Transverse colon (tissue), 4 donors: Measurements from ENCODE around the gene CALHM1. TPM values are rescaled to one million over a fixed set of nuclear protein-coding genes. Genes with fewer than 3 reads are reported as not detected.
A peak's percentile ranks its signal among the peaks of the same experiment; 100 is the strongest.

Source experiments
- DNase-seq: peaks from one replicate; pipeline ENCODE4 v3.0.0-alpha.2; 2019
- H3K27ac ChIP-seq, 4 donors: fragments of 200-600 bp; sonication (generic); 2 replicates each; pipeline ENCODE4 v1.5.1; 2016 to 2018; ENCODE audit warnings: inconsistent platforms in 4 of 4
- H3K27me3 ChIP-seq: fragments of 200-600 bp; sonication (generic); 2 replicates; pipeline ENCODE4 v1.5.1; 2017; ENCODE audit warnings: inconsistent platforms
- H3K36me3 ChIP-seq, 4 donors: fragments of 200-600 bp; sonication (generic); 2 replicates each; pipeline ENCODE4 v1.5.1; 2017 to 2019; ENCODE audit warnings: inconsistent platforms in 4 of 4
- H3K4me1 ChIP-seq, 4 donors: fragments of 200-600 bp; sonication (generic); 2 replicates each; pipeline ENCODE4 v1.5.1; 2017 to 2020; ENCODE audit warnings: inconsistent platforms in 4 of 4
- H3K4me3 ChIP-seq, 4 donors: fragments of 200-600 bp; sonication (generic); 1 replicate in 1 of 4; 2 replicates in 3 of 4; pipeline versions ENCODE4 v1.5.1 to v1.6.1; 2017 to 2019; ENCODE audit warnings: inconsistent platforms in 4 of 4
- H3K9me3 ChIP-seq, 2 donors: fragments of 200-600 bp; sonication (generic); 2 replicates each; pipeline ENCODE4 v1.5.1; 2017 to 2019; ENCODE audit warnings: inconsistent platforms in 2 of 2
- CTCF ChIP-seq, 5 experiments: fragments of 200-600 bp in 3 of 5; fragments of 450-650 bp in 2 of 5; sonication (generic) in 3 of 5; IDR thresholded peaks; 1 replicate in 2 of 5; 2 replicates in 3 of 5; pipeline ENCODE4 v1.5.1; 2016 to 2017; ENCODE audit warnings: antibody characterized with exemption in 5 of 5, inconsistent platforms in 3 of 5, mild to moderate bottlenecking in 2 of 5, moderate library complexity in 1 of 5
- EP300 ChIP-seq: sonication (generic); formaldehyde crosslinking; IDR thresholded peaks from one replicate; pipeline ENCODE4 v1.6.1; 2017; ENCODE audit warnings: antibody characterized with exemption, low read depth
- POLR2A ChIP-seq: fragments of 450-650 bp; IDR thresholded peaks from one replicate; pipeline ENCODE4 v1.6.1; 2016; ENCODE audit warnings: antibody characterized with exemption, mild to moderate bottlenecking, moderate library complexity
- POLR2AphosphoS5 ChIP-seq, 3 donors: sonication (generic); formaldehyde crosslinking; IDR thresholded peaks; one replicate each; pipeline ENCODE4 v1.6.1; 2016; ENCODE audit warnings: antibody characterized with exemption in 3 of 3
- WGBS, 2 donors: methylation state at CpG; one replicate each; pipeline ENCODE4 v1.1.5; 2018; ENCODE audit warnings: low coverage in 1 of 2; 5-methylcytosine and 5-hydroxymethylcytosine counted together
- in situ Hi-C, 4 donors: fragments of 200-750 bp; cut with MboI; loops; one replicate each; pipeline versions ENCODE4 v1.15.0 to v1.15.1; 2017; ENCODE audit warnings: low sequenced_read_pairs in 3 of 4, low pct_ligation_motif_present in 1 of 4, low pct_unique_long_range_greater_than_20kb in 1 of 4
- intact Hi-C: fragments of 100-400 bp; cut with DNase I; formaldehyde crosslinking; loops from one replicate; pipeline ENCODE4 v1.15.1; 2023; ENCODE audit warnings: low total_unique reads
- total RNA-seq, 4 donors: library from RNA; depleted of rRNA; stranded (reverse); fragments of >200 nt; gene quantifications; one replicate each; pipeline ENCODE4 v1.1.0, GENCODE V29; 2016

Gene CALHM1
- total RNA-seq, 4 donors from 2014 or later: not detected

- in situ Hi-C loops (no loop called here), intact Hi-C loops (no loop called here)
- WGBS, 2 donors: 86% methylated on average over 4 of the region's 4 CpGs; no CpG with 5 or more reads in 1 of the 2 donors
- no peak overlapping the region for H3K4me3 ChIP-seq
- peaks cover 5% of the 10 kb centered on the region for H3K27me3 ChIP-seq
- H3K4me1 ChIP-seq: peaks cover 6 to 27% (median 9%) of the 10 kb centered on the region in 4 donors
- no peak for DNase-seq
- no peaks in the 10 kb centered on the region for H3K9me3 ChIP-seq
- no peak overlapping the region for H3K27ac ChIP-seq
- TF ChIP-seq POLR2AphosphoS5 (IDR thresholded peaks at IDR 0.05) (no peak), CTCF (IDR thresholded peaks at IDR 0.05) (no peak), EP300 (no peak), POLR2A (no peak)
- H3K36me3 ChIP-seq: no peaks in the 10 kb centered on the region
These were observed 4.7 kb downstream of the CALHM1 start for GRCh38 chr10:103454026-103454425.

- Histone ChIP-seq H3K4me3 (peak overlapping the region; percentile 49 to 68 (median 60)), H3K27me3 (peaks cover 5% of the 10 kb centered on the region), H3K9me3 (no peaks in the 10 kb centered on the region), H3K4me1 (peaks cover 6 to 40% (median 13%) of the 10 kb centered on the region in 4 donors), H3K36me3 (no peaks in the 10 kb centered on the region), H3K27ac (peak overlapping the region; percentile 85 to 93 (median 86))
- intact Hi-C loops: no loop called here
- no peak for DNase-seq
- 44% methylated on average over 19 of the region's 27 CpGs; no CpG with 5 or more reads in 1 of the 2 donors for WGBS, 2 donors
- in situ Hi-C loops: no loop called here
- TF ChIP-seq CTCF (IDR thresholded peaks at IDR 0.05) (no peak), POLR2A (no peak), POLR2AphosphoS5 (IDR thresholded peaks at IDR 0.05) (no peak), EP300 (no peak)
These were observed 6.0 kb downstream of the CALHM1 start for GRCh38 chr10:103452506-103453230.

- WGBS, 2 donors: 3% methylated on average over 29 of the region's 32 CpGs; no CpG with 5 or more reads in 1 of the 2 donors
These were observed 6.7 kb downstream of the CALHM1 start, which contains the start of gene CALHM2 for GRCh38 chr10:103451831-103452505. CALHM2 (minus strand) TSS chr10:103452370; CDS start chr10:103449941, 2,429 bp downstream.

More at GRCh38 chr10:103451831-103452505, 6.7 kb downstream of the CALHM1 start, which contains the start of gene CALHM2:
- Histone ChIP-seq H3K9me3 (no peaks in the 10 kb centered on the region), H3K27ac (peak within 1 kb of the TSS; percentile 85 to 93 (median 86)), H3K4me3 (peak within 1 kb of the TSS; percentile 49 to 68 (median 60)), H3K36me3 (no peaks in the 10 kb centered on the region), H3K27me3 (peaks cover 5% of the 10 kb centered on the region), H3K4me1 (peaks cover 6 to 41% (median 13%) of the 10 kb centered on the region in 4 donors)
- in situ Hi-C loops: no loop called here
- peak; percentile 67 for DNase-seq
- TF ChIP-seq POLR2AphosphoS5 (IDR thresholded peaks at IDR 0.05) (peak in 1 of 3 donors; percentile 15), CTCF (IDR thresholded peaks at IDR 0.05) (no peak)
- intact Hi-C loops: no loop called here
